Testis (tissue), 3 donors: ENCODE data around the gene HPS1. TPM values are rescaled to one million over a fixed set of nuclear protein-coding genes. Genes with fewer than 3 reads are reported as not detected.

Experiments
- DNase-seq: peaks from one replicate; pipeline ENCODE4 v3.0.0-alpha.2; 2019
- H3K27ac ChIP-seq, 2 donors: fragments of 200-600 bp; sonication (generic); one replicate each; pipeline ENCODE4 v1.5.1; 2019
- H3K27me3 ChIP-seq: fragments of 200-600 bp; sonication (generic); one replicate; pipeline ENCODE4 v1.5.1; 2019
- H3K36me3 ChIP-seq: fragments of 200-600 bp; sonication (generic); one replicate; pipeline ENCODE4 v1.5.1; 2017; ENCODE audit warnings: low read depth; ENCODE audit errors: missing control alignments
- H3K4me1 ChIP-seq: fragments of 200-600 bp; sonication (generic); one replicate; pipeline ENCODE4 v1.5.1; 2019
- H3K4me3 ChIP-seq, 2 donors: fragments of 200-600 bp; sonication (generic); one replicate each; pipeline ENCODE4 v1.5.1; 2017 to 2019
- H3K9me3 ChIP-seq: fragments of 200-600 bp; sonication (generic); one replicate; pipeline ENCODE4 v1.5.1; 2017
- POLR2A ChIP-seq: fragments of 450-650 bp; IDR thresholded peaks from one replicate; pipeline ENCODE4 v1.6.1; 2017; ENCODE audit warnings: antibody characterized with exemption, mild to moderate bottlenecking, moderate library complexity
- WGBS, 2 donors: methylation state at CpG; one replicate each; pipeline ENCODE4 v1.1.5; 2018; 5-methylcytosine and 5-hydroxymethylcytosine counted together
- intact Hi-C: fragments of 100-400 bp; cut with DNase I; formaldehyde crosslinking; loops from one replicate; pipeline ENCODE4 v1.15.1; 2023; ENCODE audit warnings: low total_unique reads
- polyA plus RNA-seq: library from polyadenylated mRNA; stranded (reverse); fragments of 350-450 nt; fragmentation: Illumina TruSeq; extraction: RNeasy Lipid Tissue Mini Kit (QIAGEN cat#74804); gene quantifications from one replicate; pipeline ENCODE4 v1.2.3, GENCODE V29; 2014; ENCODE audit warnings: low read depth, low replicate concordance; ENCODE audit not compliant: insufficient read depth
- total RNA-seq, 2 donors: library from RNA; depleted of rRNA; stranded (reverse); fragments of >200 nt; gene quantifications; one replicate each; pipeline ENCODE4 v1.2.3, GENCODE V29; 2016
- TF ChIP-seq, protein P1 (sequence below), 3 experiments: fragments of 450-650 bp in 2 of 3; fragments of 200-600 bp in 1 of 3; sonication (generic) in 1 of 3; IDR thresholded peaks; one replicate each; pipeline ENCODE4 v1.5.1; 2016 to 2019; ENCODE audit warnings: antibody characterized with exemption in 3 of 3, mild to moderate bottlenecking in 2 of 3, moderate library complexity in 1 of 3

HPS1 gene
- total and polyA plus RNA-seq, 3 donors from 2014 or later, result 53.6 to 73.4 (median 59.4) TPM

DNA sequence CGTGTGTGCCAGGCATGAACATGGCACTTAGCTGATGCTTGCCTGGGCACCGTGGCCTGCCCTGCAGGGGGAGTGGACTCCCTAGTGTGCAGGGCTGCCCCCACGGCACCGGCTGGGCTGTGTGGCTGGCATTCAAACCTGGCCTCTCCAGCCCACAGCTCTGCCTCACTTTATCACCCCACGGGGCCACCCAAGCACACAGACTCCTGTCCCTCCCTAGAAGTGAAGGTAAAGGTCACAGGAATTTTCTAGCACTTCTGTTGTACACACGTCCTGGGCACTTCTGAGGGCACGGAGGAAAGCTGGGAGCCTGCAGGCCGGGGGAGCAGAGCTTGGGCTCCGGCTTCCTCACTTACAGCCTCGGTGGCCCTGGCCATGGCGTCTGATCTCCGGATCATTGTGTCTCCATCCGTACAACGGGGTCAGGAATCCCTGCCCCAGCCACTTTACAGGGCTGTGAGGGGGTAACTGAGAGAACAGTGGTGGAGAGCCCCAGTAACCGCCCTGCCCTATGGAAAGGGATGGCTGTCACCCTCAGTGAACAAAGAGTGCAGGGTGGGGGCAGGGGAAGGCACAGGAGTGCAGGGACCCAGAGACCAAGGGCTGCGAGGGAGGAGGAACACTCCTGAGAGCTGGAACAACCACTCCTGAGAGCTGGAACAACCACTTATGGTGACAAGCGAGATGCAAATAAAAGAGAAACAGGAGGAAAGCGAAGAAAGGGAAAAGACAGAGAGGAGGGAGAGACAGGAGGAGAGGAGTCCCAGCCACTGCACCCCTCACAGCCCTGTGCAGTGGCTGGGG lies 27.9 kb downstream of the HPS1 start:
- TF ChIP-seq POLR2A, result no peak
- TF ChIP-seq, protein P1, sequence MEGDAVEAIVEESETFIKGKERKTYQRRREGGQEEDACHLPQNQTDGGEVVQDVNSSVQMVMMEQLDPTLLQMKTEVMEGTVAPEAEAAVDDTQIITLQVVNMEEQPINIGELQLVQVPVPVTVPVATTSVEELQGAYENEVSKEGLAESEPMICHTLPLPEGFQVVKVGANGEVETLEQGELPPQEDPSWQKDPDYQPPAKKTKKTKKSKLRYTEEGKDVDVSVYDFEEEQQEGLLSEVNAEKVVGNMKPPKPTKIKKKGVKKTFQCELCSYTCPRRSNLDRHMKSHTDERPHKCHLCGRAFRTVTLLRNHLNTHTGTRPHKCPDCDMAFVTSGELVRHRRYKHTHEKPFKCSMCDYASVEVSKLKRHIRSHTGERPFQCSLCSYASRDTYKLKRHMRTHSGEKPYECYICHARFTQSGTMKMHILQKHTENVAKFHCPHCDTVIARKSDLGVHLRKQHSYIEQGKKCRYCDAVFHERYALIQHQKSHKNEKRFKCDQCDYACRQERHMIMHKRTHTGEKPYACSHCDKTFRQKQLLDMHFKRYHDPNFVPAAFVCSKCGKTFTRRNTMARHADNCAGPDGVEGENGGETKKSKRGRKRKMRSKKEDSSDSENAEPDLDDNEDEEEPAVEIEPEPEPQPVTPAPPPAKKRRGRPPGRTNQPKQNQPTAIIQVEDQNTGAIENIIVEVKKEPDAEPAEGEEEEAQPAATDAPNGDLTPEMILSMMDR (IDR thresholded peaks at IDR 0.05), result no peak
- WGBS, 2 donors, result 89 to 92% methylated on average over 15 to 18 of the region's 18 CpGs
- H3K4me3 ChIP-seq, result no peak overlapping the region
- no peaks in the 10 kb centered on the region for H3K27me3 ChIP-seq
- H3K27ac ChIP-seq, result no peak overlapping the region
- intact Hi-C loops, result no loop called here
- no peaks in the 10 kb centered on the region for H3K36me3 ChIP-seq
- no peaks in the 10 kb centered on the region for H3K9me3 ChIP-seq
- no peak for DNase-seq
- H3K4me1 ChIP-seq, result peaks cover 9% of the 10 kb centered on the region

GRCh38 chr10:98417973-98418664 lies 28.6 kb downstream of the HPS1 start:
- no peak for DNase-seq
- WGBS, 2 donors, result 90 to 95% methylated on average over 13 to 21 of the region's 21 CpGs
- no peak for TF ChIP-seq POLR2A
- TF ChIP-seq, protein P1 (IDR thresholded peaks at IDR 0.05), result no peak

GRCh38 chr10:98417481-98417959 lies 29.2 kb downstream of the HPS1 start:
- H3K27me3 ChIP-seq, result no peaks in the 10 kb centered on the region
- no peaks in the 10 kb centered on the region for H3K36me3 ChIP-seq
- H3K4me1 ChIP-seq, result peaks cover 9% of the 10 kb centered on the region
- no peak overlapping the region for H3K27ac ChIP-seq
- 91 to 100% methylated on average over 5 to 19 of the region's 19 CpGs for WGBS, 2 donors
- H3K9me3 ChIP-seq, result no peaks in the 10 kb centered on the region
- TF ChIP-seq, protein P1 (IDR thresholded peaks at IDR 0.05), result no peak
- no peak for TF ChIP-seq POLR2A
- no peak overlapping the region for H3K4me3 ChIP-seq
- intact Hi-C loops, result no loop called here
- DNase-seq, result no peak

More at GRCh38 chr10:98417973-98418664, 28.6 kb downstream of the HPS1 start:
- H3K36me3 ChIP-seq, result no peaks in the 10 kb centered on the region
- no peak overlapping the region for H3K27ac ChIP-seq
- H3K9me3 ChIP-seq, result no peaks in the 10 kb centered on the region
- H3K27me3 ChIP-seq, result no peaks in the 10 kb centered on the region
- H3K4me1 ChIP-seq, result peaks cover 9% of the 10 kb centered on the region
- no peak overlapping the region for H3K4me3 ChIP-seq
- intact Hi-C loops, result no loop called here

DNA sequence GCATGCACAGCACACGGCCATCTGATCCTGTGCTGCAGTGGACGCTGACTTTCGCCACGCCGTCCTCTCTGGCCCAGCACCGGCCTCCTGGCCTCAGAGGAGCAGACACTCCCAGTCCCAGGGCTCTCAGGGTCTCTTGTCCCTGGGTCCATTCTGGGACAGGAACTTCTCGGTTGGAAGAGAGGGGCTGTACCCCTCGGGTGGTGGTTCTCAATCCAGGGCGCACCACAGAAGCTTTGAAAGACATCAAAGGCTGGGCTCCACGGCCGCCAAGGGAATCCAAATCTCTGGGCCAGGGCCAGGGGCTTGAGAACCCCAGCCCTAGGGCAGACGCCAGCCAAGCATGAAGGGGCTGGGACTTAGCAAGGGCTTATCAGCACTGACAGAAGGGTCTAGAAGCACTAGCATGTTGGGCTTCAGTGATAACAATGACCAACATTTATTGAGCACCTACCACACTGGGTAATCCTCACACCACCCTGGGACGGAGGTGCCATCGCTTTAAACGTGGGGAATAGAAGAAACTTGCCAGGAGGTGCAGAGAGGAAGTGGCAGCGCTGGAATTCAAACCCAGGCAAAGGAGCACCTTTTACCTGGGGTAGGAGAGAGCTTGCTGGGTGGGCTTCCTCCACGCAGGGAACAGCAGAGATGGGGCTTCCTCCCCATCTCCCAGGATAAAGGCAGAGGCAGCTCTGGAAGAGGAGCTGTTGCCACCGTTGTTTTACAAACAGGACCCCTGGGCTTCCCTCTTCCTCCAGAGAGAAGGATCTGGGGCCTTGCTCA lies 29.9 kb downstream of the HPS1 start:
- WGBS, 2 donors, result 61 to 93% methylated on average over 7 to 18 of the region's 18 CpGs
- H3K36me3 ChIP-seq, result no peaks in the 10 kb centered on the region
- peaks cover 9% of the 10 kb centered on the region for H3K4me1 ChIP-seq
- no peaks in the 10 kb centered on the region for H3K27me3 ChIP-seq
- no peak overlapping the region for H3K4me3 ChIP-seq
- DNase-seq, result no peak
- TF ChIP-seq POLR2A, result no peak
- TF ChIP-seq, protein P1 (IDR thresholded peaks at IDR 0.05), result no peak
- no peak overlapping the region for H3K27ac ChIP-seq
- no peaks in the 10 kb centered on the region for H3K9me3 ChIP-seq
- intact Hi-C loops, result no loop called here
